Activated naive CD4-positive, alpha-beta T cell treated with anti-CD3 and anti-CD28 coated beads, Interleukin-2, amount 10 ng/mL, durations not matched to agents 7 days and 5 days (primary cell): Measurements from ENCODE around the gene UBR7.

Experiments
- CTCF ChIA-PET: fragments of 350-600 bp; sonication (Branson Sonifier 250); formaldehyde crosslinking; loops from one replicate; lab custom pipeline; 2021; ENCODE audit warnings: antibody characterized with exemption; lab: Charles Lee
- DNase-seq: peaks from one replicate; pipeline ENCODE4 v3.0.0-alpha.2; 2020
- H3K27ac Mint-ChIP-seq: one replicate; pipeline ENCODE4 v1.8.0; 2021; ENCODE audit warnings: mild to moderate bottlenecking, moderate library complexity, mixed read lengths
- H3K27me3 Mint-ChIP-seq: one replicate; pipeline ENCODE4 v1.8.0; 2021; ENCODE audit warnings: mild to moderate bottlenecking, mixed read lengths
- H3K36me3 Mint-ChIP-seq: one replicate; pipeline ENCODE4 v1.8.0; 2021; ENCODE audit warnings: mixed read lengths
- H3K4me1 Mint-ChIP-seq: one replicate; pipeline ENCODE4 v1.8.0; 2021; ENCODE audit warnings: mixed read lengths
- H3K4me3 Mint-ChIP-seq: one replicate; pipeline ENCODE4 v1.8.0; 2021; ENCODE audit warnings: mild to moderate bottlenecking, moderate library complexity, mixed read lengths
- H3K9me3 Mint-ChIP-seq: one replicate; pipeline ENCODE4 v1.8.0; 2021; ENCODE audit warnings: mixed read lengths

Gene UBR7

DNA sequence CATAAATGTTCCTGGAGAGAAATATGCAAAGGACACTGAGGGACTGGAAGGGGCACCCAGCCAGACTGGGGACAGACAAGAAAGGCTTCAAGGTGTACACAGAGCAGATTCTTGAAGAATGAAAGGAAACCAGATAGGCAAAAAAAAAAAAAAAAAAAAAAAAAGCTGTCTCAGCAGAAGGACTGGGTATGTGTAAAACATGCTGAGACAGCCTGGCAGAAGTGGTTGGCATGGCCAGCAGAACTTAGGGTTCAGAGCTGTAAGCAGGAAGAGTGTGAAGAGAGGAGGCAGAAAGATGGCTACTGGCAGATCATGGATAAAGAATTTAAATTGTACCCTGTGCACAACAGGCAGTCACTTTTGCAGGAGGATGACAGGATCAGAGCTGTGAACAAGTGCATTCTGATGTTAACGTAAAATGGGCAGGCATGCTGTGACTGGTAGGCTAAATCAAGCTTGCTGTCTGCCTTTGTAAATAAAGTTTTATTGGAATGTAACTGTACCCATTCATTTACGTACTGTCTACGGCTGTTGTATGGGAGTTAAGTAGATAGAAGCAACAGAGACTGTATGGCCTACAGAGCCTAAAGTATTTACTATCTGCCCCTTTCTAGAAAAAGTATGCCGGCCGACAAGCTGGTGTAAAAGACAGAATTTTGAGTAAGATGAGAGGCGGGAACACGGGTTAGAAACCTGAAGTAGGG, 42.2 kb downstream of the UBR7 start:
- Mint-ChIP-seq H3K4me3 (no peak overlapping the region), H3K27ac (no peak overlapping the region), H3K9me3 (no peaks in the 10 kb centered on the region), H3K27me3 (no peaks in the 10 kb centered on the region), H3K4me1 (peaks cover 18% of the 10 kb centered on the region), H3K36me3 (peaks cover 27% of the 10 kb centered on the region)
- CTCF ChIA-PET: no interaction called here
- DNase-seq: no peak

DNA sequence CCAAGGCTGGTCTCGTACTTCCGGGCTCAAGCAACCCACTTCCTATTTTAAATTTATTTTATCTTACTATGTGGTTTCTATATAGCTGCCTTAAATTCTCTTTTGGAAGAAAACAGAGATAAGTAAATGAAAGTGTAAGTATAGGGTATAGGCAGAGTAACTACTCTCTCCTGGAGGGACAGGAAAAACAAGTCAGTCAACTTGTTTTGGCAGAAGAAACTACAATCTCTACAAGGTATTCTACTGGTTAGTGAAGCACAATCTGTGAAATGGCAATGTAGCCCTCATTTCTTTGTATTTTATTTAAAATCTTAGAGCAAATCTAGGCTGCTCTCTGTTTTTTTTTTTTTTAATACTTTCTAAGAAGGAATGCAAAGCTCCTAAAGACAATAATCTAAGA, 55.4 kb downstream of the UBR7 start:
- CTCF ChIA-PET: no interaction called here
- peaks cover 20% of the 10 kb centered on the region for H3K36me3 Mint-ChIP-seq
- no peak overlapping the region for H3K27ac Mint-ChIP-seq
- DNase-seq: no peak
- no peak overlapping the region for H3K4me3 Mint-ChIP-seq
- no peaks in the 10 kb centered on the region for H3K9me3 Mint-ChIP-seq
- peaks cover 15% of the 10 kb centered on the region for H3K4me1 Mint-ChIP-seq
- H3K27me3 Mint-ChIP-seq: no peaks in the 10 kb centered on the region

DNA sequence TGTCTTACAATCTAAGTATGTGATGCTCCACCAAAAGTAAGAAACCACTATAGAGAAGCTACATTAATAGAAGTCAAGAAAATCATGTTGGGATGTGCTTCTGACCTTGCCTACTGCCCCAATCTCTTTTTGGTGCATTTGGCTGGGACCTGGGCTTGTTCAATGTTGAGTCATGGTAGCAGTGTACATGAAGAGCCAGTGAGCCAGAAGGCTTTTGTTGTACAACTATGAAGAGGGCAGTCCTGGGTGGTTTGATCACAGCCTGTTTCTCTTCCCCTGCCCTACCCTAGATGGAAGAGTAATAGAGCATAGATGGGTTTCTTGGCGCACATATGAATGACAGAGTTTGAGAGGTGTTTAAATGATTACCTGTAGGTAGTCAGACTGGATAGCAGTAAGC, 56.4 kb downstream of the UBR7 start:
- Mint-ChIP-seq H3K4me3 (no peak overlapping the region), H3K4me1 (peaks cover 15% of the 10 kb centered on the region), H3K27ac (no peak overlapping the region), H3K9me3 (no peaks in the 10 kb centered on the region), H3K27me3 (no peaks in the 10 kb centered on the region), H3K36me3 (peaks cover 15% of the 10 kb centered on the region)
- DNase-seq: no peak
- CTCF ChIA-PET: no interaction called here

DNA sequence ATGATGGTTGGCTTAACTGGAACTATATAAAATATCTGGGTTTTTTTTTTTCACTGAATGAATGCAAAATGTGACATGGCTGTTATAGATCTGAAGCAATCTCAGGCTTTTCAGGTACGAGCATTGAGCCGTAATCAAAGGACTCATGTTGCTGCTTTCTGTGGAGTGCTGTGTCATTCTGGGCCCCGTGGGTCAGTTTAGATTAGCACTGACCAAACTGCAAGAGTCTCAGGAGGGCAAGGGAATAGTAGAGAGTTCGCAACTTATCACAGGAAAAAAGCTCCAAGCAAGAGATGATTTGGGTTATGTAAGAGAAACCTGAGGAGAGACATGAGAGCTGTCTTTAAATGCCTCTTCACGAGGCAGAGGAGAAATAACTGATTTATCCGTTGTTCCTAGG, 59.1 kb downstream of the UBR7 start:
- H3K27me3 Mint-ChIP-seq: no peaks in the 10 kb centered on the region
- no peak overlapping the region for H3K27ac Mint-ChIP-seq
- H3K4me1 Mint-ChIP-seq: peaks cover 15% of the 10 kb centered on the region
- no peak overlapping the region for H3K4me3 Mint-ChIP-seq
- DNase-seq: no peak
- H3K9me3 Mint-ChIP-seq: no peaks in the 10 kb centered on the region
- CTCF ChIA-PET: no interaction called here
- H3K36me3 Mint-ChIP-seq: peaks cover 16% of the 10 kb centered on the region

DNA sequence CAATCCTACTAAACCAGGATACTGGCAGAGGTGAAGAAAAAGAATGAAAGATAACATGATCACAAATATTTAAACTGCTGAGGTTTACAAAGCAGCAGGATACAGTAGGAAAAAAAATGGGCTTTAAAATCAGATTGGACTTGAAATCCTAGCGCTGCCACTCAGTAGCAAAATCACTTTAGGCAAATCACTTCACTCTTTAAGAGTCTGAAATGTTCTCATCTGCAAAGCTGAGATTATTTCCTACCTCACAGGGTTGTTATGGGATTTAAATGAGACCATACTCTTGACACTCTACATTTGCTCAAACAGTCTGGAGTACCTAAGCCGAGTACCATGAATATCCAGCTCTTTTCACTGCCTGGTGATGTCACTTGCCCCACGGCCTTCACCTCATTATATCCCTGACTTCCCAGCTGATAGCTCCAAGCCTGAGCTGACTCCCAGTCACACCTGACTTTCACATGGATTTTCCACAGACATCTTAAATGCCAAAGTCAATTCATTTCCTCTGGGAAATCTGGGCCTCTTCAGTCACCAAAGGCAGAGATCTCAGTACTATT, 60.2 kb downstream of the UBR7 start:
- Mint-ChIP-seq H3K27me3 (no peaks in the 10 kb centered on the region), H3K27ac (no peak overlapping the region)
- CTCF ChIA-PET: no interaction called here

DNA sequence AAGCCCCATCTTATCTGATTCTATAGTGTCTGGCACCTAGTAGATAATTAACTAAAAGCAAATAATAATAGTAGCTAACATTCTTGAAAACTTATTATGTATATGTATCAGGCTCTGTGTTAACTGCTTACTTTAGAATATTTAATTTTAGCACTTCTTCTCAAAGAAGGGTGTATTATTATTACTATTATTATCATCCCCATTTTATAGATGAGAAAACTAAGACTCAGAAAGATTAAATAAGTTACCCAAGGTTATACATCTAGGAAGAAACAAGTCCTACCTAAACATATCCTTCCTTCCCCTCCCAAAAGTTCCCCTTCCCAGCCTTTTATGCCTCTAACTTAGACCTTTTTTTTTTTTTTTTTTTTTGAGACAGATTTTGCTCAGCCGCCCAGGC, 61.4 kb downstream of the UBR7 start:
- H3K27me3 Mint-ChIP-seq: no peaks in the 10 kb centered on the region

More for the DNA sequence above, 60.2 kb downstream of the UBR7 start:
- Mint-ChIP-seq H3K4me1 (peaks cover 15% of the 10 kb centered on the region), H3K36me3 (peaks cover 16% of the 10 kb centered on the region), H3K9me3 (no peaks in the 10 kb centered on the region), H3K4me3 (no peak overlapping the region)
- no peak for DNase-seq

DNA sequence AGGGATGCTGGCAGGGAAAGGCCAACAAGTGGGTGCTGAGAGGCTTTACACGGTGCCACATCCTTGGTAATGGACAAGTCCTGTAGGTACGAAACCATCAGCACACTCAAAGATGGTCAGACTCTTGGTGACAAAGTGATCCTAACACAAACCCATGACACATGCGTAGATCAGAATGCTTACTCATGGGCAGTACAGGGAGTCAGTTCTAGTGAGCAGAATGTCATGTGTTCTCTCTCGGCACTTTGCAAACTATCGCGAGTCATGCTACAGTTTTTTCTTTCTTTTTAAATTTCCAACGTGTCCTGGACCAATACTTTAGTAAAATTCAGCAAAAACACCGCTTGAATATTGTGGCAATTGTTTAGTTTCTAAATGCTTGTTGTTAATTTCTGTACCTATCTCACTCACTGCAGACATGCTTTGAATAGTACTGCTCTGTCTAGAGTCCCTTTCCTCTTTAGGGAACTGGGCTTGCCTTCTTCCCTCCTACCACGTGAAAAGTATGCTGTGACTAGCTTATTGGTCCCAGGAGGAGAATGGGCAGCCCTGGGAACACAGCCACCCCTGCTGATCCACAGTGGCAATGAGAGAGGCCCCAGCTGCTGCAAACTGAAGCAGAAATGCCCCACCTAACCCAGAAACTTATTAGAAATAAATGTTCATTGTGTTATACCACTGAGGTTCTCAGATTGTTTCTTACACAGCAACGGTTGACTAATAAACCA, 62.4 kb downstream of the UBR7 start:
- Mint-ChIP-seq H3K4me1 (no peaks in the 10 kb centered on the region), H3K36me3 (peaks cover 3% of the 10 kb centered on the region), H3K27me3 (no peaks in the 10 kb centered on the region), H3K4me3 (no peak overlapping the region), H3K27ac (no peak overlapping the region), H3K9me3 (no peaks in the 10 kb centered on the region)
- no peak for DNase-seq
- CTCF ChIA-PET: no interaction called here

More for the DNA sequence above, 61.4 kb downstream of the UBR7 start:
- Mint-ChIP-seq H3K27ac (no peak overlapping the region), H3K4me3 (no peak overlapping the region), H3K36me3 (peaks cover 9% of the 10 kb centered on the region), H3K4me1 (peaks cover 7% of the 10 kb centered on the region), H3K9me3 (no peaks in the 10 kb centered on the region)
- DNase-seq: no peak
- CTCF ChIA-PET: no interaction called here

DNA sequence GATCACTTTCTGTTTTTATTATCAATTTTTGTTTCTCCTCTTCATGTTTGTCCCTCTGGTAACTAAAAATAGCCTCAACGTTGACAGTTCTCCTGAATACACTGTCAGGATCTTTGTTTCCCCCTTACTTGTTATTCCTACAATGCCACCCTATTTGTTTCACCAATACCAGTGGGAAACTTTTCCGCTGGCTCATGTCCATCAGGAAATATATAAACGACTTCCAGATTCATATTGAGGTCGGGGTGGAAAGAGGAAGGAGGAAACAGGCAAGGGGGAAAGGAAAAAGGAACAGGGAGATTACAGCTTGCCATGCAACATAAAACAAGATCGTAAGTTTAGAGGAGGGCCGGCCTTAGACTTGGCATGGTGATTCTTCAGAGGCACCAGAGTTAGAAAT, 64.1 kb downstream of the UBR7 start:
- H3K27me3 Mint-ChIP-seq: no peaks in the 10 kb centered on the region
- CTCF ChIA-PET: interaction anchor here (0.6 kb wide), 2 partner anchors 531 to 1159 kb away, joined by 3 read pairs; no protein-coding TSS in a partner anchor
- H3K27ac Mint-ChIP-seq: no peak overlapping the region
- H3K9me3 Mint-ChIP-seq: no peaks in the 10 kb centered on the region
- H3K4me1 Mint-ChIP-seq: no peaks in the 10 kb centered on the region
- peaks cover 4% of the 10 kb centered on the region for H3K36me3 Mint-ChIP-seq
- H3K4me3 Mint-ChIP-seq: no peak overlapping the region
- no peak for DNase-seq

DNA sequence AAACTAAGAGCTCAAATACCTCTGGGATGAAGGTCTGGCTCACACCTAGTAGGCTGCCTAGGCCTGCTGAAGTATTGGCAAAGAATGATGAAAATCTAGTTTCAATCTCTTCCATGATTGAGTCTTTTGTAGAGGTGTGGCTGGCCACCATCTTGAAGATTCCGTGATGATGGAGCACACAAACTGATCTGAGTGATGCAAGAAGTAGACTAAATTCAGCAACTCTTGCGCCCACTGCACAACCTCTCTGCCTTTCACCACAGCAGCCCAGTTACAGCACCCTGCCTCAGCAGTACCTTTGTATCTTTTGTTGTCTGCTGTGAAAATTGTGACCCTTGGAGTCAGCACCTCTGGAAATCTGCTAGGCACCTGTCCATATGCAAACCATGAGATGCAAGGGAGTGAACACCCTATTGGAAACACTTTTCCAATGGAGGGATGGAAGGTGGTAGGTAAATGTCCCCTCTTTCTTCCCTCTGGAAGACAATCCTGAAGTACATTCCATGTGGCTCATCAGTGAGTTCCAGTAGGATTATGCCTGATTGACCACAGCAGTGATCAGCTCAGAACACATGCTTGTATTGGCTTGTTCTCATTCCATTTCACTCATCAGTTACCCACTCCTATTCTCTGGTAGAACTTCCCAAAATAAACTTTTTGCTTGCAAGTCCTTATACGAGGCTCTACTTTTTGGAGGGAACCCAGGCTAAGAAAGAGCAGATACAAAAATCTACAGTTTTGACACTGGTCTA, 67.2 kb downstream of the UBR7 start:
- CTCF ChIA-PET: no interaction called here
- no peaks in the 10 kb centered on the region for H3K9me3 Mint-ChIP-seq
- H3K27ac Mint-ChIP-seq: no peak overlapping the region
- peaks cover 9% of the 10 kb centered on the region for H3K36me3 Mint-ChIP-seq
- no peak for DNase-seq
- no peaks in the 10 kb centered on the region for H3K27me3 Mint-ChIP-seq
- no peak overlapping the region for H3K4me3 Mint-ChIP-seq
- no peaks in the 10 kb centered on the region for H3K4me1 Mint-ChIP-seq

DNA sequence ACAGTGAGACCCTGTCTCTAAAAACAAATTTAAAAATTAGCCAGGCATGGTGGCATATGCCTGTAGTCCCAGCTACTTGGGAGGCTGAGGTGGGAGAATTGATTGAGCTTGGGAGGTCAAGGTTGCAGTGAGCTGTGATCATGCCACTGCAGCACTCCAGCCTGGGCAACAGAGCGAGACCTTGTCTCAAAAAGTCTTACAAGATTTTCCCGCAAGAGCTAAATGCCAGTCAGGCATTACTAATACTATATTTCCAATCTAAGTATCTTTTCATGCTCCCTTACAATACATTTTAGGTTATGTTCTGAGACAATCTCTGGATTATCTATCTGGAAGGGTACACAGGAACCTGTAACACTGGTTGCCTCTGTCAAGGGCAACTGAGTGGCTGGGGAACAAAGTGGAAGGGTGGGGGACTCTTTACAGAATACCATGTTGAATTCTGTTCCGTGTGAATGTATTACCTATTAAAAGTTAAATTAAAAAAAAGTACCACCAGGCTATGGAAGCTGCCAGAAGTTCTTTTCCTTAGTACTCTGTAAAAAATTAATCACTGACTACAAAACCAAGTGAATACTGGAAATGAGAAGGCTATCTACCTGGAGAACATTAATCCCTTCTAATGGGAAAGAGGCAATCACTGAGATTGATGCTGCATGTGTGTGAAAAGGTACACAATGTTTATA, 69.1 kb downstream of the UBR7 start:
- no peak overlapping the region for H3K4me3 Mint-ChIP-seq
- no peak for DNase-seq
- H3K36me3 Mint-ChIP-seq: peaks cover 7% of the 10 kb centered on the region
- no peaks in the 10 kb centered on the region for H3K27me3 Mint-ChIP-seq
- CTCF ChIA-PET: no interaction called here
- no peaks in the 10 kb centered on the region for H3K4me1 Mint-ChIP-seq
- H3K9me3 Mint-ChIP-seq: no peaks in the 10 kb centered on the region
- no peak overlapping the region for H3K27ac Mint-ChIP-seq
